ENCODE results near the gene PLD6. TPM values are rescaled to one million over a fixed set of nuclear protein-coding genes. Genes with fewer than 3 reads are reported as not detected.

The PLD6 gene
- total and polyA plus RNA-seq, 2 donors (not counting 1 experiment from before 2014, with no cell fraction given), result 2.0 to 4.1 TPM

GRCh38 chr17:17207998-17208397 is 1.9 kb upstream of the PLD6 start:
- Histone ChIP-seq H3K27me3 (replicated peaks in 1 of 4; ENCODE audit: control extremely low read depth in 1 of 4, control insufficient read depth in 3 of 4, insufficient read depth in 4 of 4, low read length in 3 of 4) (no peaks in the 10 kb centered on the region), H4K20me1 (ENCODE audit: control insufficient read depth, insufficient read depth, low read length, poor library complexity, severe bottlenecking) (peaks cover 4% of the 10 kb centered on the region), H3K4me1 (ENCODE audit: control insufficient read depth in 2 of 2, insufficient read depth in 2 of 2, low read length in 2 of 2) (peaks cover 14 to 25% of the 10 kb centered on the region in 2 donors), H3K27ac (ENCODE audit: low read length in 2 of 2) (no peak overlapping the region), H2AFZ (ENCODE audit: insufficient read depth, low read depth, low read length, poor library complexity, severe bottlenecking) (no peak overlapping the region), H3K4me3 (ENCODE audit: control extremely low read depth in 1 of 5, extremely low read depth in 1 of 5, insufficient read depth in 1 of 5, low read depth in 2 of 5, low read length in 4 of 5) (no peak overlapping the region), H3K4me2 (replicated peaks; ENCODE audit: low read depth, low read length, poor library complexity, severe bottlenecking) (no peak overlapping the region), H3K79me2 (ENCODE audit: control insufficient read depth, insufficient read depth, low read length) (peaks cover 9% of the 10 kb centered on the region), H3K9me3 (ENCODE audit: control extremely low read depth in 1 of 3, control insufficient read depth in 2 of 3, insufficient read depth in 1 of 3, low read length in 2 of 3) (peaks cover 0 to 11% (median 0%) of the 10 kb centered on the region in 3 donors), H3K9ac (ENCODE audit: low read length) (no peak overlapping the region), H3K36me3 (replicated peaks in 1 of 2; ENCODE audit: control extremely low read depth in 1 of 2, control insufficient read depth in 1 of 2, extremely low read depth in 1 of 2, insufficient read depth in 2 of 2, low read length in 1 of 2) (peaks cover 4 to 5% of the 10 kb centered on the region in 2 experiments)
- Mint-ChIP-seq H3K27ac (no peak overlapping the region), H3K27me3 (no peaks in the 10 kb centered on the region), H3K4me1 (peaks cover 20% of the 10 kb centered on the region), H3K4me3 (no peak overlapping the region), H3K9me3 (ENCODE audit: insufficient read depth) (no peaks in the 10 kb centered on the region)
- no peak for ATAC-seq (ENCODE audit: low read depth)
- WGBS (ENCODE audit: insufficient coverage), result 89% methylated on average over 6 of the region's 8 CpGs
- CTCF ChIA-PET, result no interaction called here
- TF ChIP-seq, protein P1, sequence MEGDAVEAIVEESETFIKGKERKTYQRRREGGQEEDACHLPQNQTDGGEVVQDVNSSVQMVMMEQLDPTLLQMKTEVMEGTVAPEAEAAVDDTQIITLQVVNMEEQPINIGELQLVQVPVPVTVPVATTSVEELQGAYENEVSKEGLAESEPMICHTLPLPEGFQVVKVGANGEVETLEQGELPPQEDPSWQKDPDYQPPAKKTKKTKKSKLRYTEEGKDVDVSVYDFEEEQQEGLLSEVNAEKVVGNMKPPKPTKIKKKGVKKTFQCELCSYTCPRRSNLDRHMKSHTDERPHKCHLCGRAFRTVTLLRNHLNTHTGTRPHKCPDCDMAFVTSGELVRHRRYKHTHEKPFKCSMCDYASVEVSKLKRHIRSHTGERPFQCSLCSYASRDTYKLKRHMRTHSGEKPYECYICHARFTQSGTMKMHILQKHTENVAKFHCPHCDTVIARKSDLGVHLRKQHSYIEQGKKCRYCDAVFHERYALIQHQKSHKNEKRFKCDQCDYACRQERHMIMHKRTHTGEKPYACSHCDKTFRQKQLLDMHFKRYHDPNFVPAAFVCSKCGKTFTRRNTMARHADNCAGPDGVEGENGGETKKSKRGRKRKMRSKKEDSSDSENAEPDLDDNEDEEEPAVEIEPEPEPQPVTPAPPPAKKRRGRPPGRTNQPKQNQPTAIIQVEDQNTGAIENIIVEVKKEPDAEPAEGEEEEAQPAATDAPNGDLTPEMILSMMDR (IDR thresholded peaks at IDR 0.05), result no peak
- no peak for TF ChIP-seq EZH2 (IDR thresholded peaks at IDR 0.05; ENCODE audit: borderline replicate concordance, insufficient read depth, low read depth, low read length, poor library complexity, severe bottlenecking)
- intact Hi-C loops (cut with micrococcal nuclease), result loop anchor here (10.0 kb wide), 1 partner anchor 163 kb away; the partner anchor contains the start of gene MPRIP
- POLR2A ChIA-PET, result no interaction called here
- peak; percentile 29 for DNase-seq

DNA sequence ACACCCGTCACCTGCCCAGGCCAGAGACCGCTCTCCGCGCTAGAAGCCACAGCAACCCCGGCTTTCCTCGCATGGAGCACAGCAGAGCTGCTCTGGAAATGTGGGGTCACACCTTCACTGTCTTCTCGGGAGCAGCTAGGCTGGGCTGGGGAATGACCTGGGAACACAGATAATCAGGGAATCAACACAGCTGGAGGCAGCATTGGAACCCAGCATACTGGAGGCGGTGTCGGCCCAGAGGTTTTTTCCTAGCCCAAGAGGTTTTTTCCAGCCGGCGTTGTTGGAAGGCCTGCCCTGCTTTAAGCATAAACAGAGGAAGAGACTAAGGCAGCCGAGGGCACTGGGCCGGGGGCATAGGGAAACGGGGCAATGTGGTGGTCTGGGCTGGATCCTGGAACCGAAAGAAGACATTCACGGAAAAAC is 791 bp upstream of the PLD6 start:
- peak overlapping the region; percentile 99 for H3K4me2 ChIP-seq (replicated peaks; ENCODE audit: low read depth, low read length, poor library complexity, severe bottlenecking)
- peaks cover 14 to 25% of the 10 kb centered on the region in 2 donors for H3K4me1 ChIP-seq (ENCODE audit: control insufficient read depth in 2 of 2, insufficient read depth in 2 of 2, low read length in 2 of 2)
- H3K9me3 ChIP-seq (ENCODE audit: control extremely low read depth in 1 of 3, control insufficient read depth in 2 of 3, insufficient read depth in 1 of 3, low read length in 2 of 3), result peaks cover 0 to 11% (median 0%) of the 10 kb centered on the region in 3 donors
- peaks cover 9% of the 10 kb centered on the region for H3K79me2 ChIP-seq (ENCODE audit: control insufficient read depth, insufficient read depth, low read length)
- TF ChIP-seq, protein P1 (IDR thresholded peaks at IDR 0.05), result no peak
- TF ChIP-seq EZH2 (IDR thresholded peaks at IDR 0.05; ENCODE audit: borderline replicate concordance, insufficient read depth, low read depth, low read length, poor library complexity, severe bottlenecking), result no peak
- peaks cover 4% of the 10 kb centered on the region for H4K20me1 ChIP-seq (ENCODE audit: control insufficient read depth, insufficient read depth, low read length, poor library complexity, severe bottlenecking)
- Mint-ChIP-seq H3K4me3 (peak overlapping the region; percentile 70), H3K4me1 (peaks cover 20% of the 10 kb centered on the region), H3K27ac (peak overlapping the region; percentile 89), H3K9me3 (ENCODE audit: insufficient read depth) (no peaks in the 10 kb centered on the region), H3K27me3 (no peaks in the 10 kb centered on the region)
- no peaks in the 10 kb centered on the region for H3K27me3 ChIP-seq (replicated peaks in 1 of 4; ENCODE audit: control extremely low read depth in 1 of 4, control insufficient read depth in 3 of 4, insufficient read depth in 4 of 4, low read length in 3 of 4)
- intact Hi-C loops (cut with micrococcal nuclease), result loop anchor here (1.0 to 10.0 kb wide), 3 partner anchors 30 to 162 kb away; partner anchors contain the start of genes FLCN and MPRIP
- CTCF ChIA-PET, result no interaction called here
- H3K27ac ChIP-seq (ENCODE audit: low read length in 2 of 2), result peak overlapping the region; percentile 65 to 66
- no peak for ATAC-seq (ENCODE audit: low read depth)
- no peak overlapping the region for H2AFZ ChIP-seq (ENCODE audit: insufficient read depth, low read depth, low read length, poor library complexity, severe bottlenecking)
- POLR2A ChIA-PET, result interaction anchor here (0.8 to 1.6 kb wide), 2 partner anchors 20 to 30 kb away, joined by 3 to 4 read pairs; partner anchors contain the start of gene FLCN
- no peak overlapping the region for H3K9ac ChIP-seq (ENCODE audit: low read length)
- no peak overlapping the region for H3K4me3 ChIP-seq (ENCODE audit: control extremely low read depth in 1 of 5, extremely low read depth in 1 of 5, insufficient read depth in 1 of 5, low read depth in 2 of 5, low read length in 4 of 5)
- peaks cover 4 to 8% of the 10 kb centered on the region in 2 experiments for H3K36me3 ChIP-seq (replicated peaks in 1 of 2; ENCODE audit: control extremely low read depth in 1 of 2, control insufficient read depth in 1 of 2, extremely low read depth in 1 of 2, insufficient read depth in 2 of 2, low read length in 1 of 2)
- 88% methylated on average over 15 of the region's 16 CpGs for WGBS (ENCODE audit: insufficient coverage)
- DNase-seq, result no peak
